ENCODE results near the gene CFAP46. TPM values are rescaled to one million over a fixed set of nuclear protein-coding genes. Genes with fewer than 3 reads are reported as not detected.
"Not testable (repeated sequence)": the region's sequence is repeated elsewhere in the genome, so short reads cannot be mapped to it uniquely, and the experiment has no call there.

The CFAP46 gene
- total RNA-seq, 1 donor from 2014 or later = 4.4 TPM

DNA sequence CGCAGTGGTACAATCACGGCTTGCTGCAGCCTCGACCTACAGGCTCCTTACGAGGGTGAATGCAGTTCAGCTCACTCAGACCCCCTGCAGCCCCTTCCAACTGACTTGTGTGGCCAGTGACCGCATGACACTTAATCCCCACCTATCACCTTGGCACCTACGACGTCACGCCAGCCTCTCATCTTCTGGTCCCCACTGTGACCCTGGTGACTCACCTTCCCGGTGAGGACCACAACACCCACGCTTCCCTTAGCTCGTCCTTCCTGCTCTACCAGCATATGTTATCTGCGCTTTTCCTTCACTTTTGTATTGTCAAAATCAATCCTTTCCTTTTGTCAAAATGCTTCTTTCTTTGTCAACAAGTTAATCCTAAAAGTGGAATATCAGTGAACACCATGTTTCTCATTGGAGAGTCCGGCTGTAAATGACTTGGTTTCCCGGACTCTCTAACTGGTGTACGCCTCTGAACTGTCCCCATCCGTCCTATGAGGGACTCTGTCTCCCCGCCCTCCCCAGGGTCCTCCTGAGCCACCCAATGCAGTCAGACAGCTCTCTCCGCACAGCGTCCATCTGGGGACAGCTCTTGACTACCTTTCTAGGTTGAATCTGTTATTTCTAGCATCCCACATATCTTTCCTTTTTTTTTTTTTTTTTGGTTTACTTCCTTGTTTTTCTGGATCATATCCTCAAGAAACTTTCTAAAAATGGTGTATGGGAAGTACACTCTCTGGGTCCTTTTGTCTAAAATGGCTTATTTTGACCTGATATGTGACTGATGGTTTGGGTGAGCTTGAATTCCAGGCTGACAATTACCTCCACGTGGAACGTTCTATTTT is 37.3 kb downstream of the CFAP46 start:
- Mint-ChIP-seq H3K4me3 (no peak overlapping the region), H3K9me3 (no peaks in the 10 kb centered on the region), H3K27ac (ENCODE audit: unreplicated experiment) (no peak overlapping the region), H3K36me3 (ENCODE audit: low read depth) (no peaks in the 10 kb centered on the region), H3K4me1 (no peaks in the 10 kb centered on the region), H3K27me3 (ENCODE audit: low read depth) (peaks cover 17% of the 10 kb centered on the region)
- DNase-seq (ENCODE audit: low read depth, low spot score) = no peak
- no peak for TF ChIP-seq CTCF (conservative IDR thresholded peaks at IDR 0.05)

DNA sequence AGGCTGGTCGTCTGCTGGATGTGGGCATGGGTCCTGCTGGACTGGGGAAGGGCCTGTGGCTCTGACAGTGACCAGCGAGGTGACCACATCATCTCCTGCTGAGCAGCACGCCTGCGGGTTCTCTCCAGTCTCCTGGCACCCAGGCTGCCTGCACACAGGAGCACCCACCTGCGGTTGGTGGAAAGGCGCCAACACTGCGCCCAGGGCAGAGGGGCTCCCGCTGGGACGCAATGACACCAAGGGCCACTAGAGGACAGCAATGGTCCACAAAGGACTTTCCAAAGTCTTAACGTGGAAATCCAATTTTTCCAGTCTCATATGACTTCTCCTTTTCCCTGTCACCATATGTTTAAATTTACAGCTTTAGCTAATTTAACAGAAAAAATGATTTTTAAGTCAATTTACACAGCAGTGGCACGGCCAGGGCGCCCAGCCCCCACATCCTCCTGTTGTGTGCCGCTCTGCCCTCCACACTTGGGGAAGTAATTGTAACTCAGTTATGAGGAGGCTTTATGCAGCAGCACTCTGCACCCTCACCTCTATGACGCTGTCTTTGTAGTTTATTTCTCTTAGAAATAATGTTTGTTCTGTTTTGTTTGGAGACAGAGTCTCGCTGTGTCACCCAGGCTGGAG is 38.1 kb downstream of the CFAP46 start:
- H3K9me3 Mint-ChIP-seq = no peaks in the 10 kb centered on the region
- peak; percentile 83 for TF ChIP-seq CTCF (conservative IDR thresholded peaks at IDR 0.05)
- peak; percentile 53 for DNase-seq (ENCODE audit: low read depth, low spot score)

DNA sequence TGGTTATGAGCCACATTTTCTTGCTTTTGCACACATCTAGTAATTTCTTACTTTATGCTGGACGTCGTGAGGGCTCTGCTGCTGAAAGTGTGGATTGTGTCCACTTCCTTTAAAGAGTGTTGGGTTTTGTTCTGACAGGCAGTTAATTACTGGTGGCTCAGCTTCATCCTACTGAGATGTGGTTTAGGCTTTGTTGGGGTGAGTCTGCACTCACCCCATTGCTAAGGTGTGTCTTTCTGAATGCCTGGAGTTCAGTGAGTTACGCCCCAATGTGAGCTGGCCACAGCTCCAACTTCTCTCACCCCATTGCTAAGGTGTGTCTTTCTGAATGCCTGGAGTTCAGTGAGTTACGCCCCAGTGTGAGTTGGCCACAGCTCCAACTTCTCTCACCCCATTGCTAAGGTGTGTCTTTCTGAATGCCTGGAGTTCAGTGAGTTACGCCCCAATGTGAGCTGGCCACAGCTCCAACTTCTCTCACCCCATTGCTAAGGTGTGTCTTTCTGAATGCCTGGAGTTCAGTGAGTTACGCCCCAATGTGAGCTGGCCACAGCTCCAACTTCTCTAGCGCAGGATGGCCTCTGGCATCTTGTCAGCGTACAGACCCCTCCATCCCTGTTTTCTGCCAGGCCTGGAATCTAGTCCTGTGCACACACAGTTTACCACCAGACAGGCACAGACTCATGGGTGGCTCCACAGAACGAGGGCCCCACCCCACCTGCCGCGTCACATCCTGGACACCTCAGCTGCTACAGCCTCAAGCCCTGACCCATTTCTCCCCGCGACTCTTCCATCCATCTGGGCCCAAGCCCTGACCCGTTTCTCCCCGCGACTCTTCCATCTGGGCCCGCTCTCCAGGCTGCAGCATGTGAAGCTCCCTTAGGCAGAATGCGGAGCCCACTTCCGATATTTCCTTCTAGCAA is 39.5 kb downstream of the CFAP46 start:
- not testable (repeated sequence) for H3K36me3 Mint-ChIP-seq (ENCODE audit: low read depth); H3K27ac Mint-ChIP-seq (ENCODE audit: unreplicated experiment); DNase-seq (ENCODE audit: low read depth, low spot score); H3K4me3 Mint-ChIP-seq; H3K4me1 Mint-ChIP-seq; H3K9me3 Mint-ChIP-seq
- peaks cover 17% of the 10 kb centered on the region for H3K27me3 Mint-ChIP-seq (ENCODE audit: low read depth)

More for the DNA sequence above, 38.1 kb downstream of the CFAP46 start:
- Mint-ChIP-seq H3K36me3 (ENCODE audit: low read depth) (no peaks in the 10 kb centered on the region), H3K4me1 (no peaks in the 10 kb centered on the region), H3K27ac (ENCODE audit: unreplicated experiment) (no peak overlapping the region), H3K27me3 (ENCODE audit: low read depth) (peaks cover 17% of the 10 kb centered on the region), H3K4me3 (no peak overlapping the region)

DNA sequence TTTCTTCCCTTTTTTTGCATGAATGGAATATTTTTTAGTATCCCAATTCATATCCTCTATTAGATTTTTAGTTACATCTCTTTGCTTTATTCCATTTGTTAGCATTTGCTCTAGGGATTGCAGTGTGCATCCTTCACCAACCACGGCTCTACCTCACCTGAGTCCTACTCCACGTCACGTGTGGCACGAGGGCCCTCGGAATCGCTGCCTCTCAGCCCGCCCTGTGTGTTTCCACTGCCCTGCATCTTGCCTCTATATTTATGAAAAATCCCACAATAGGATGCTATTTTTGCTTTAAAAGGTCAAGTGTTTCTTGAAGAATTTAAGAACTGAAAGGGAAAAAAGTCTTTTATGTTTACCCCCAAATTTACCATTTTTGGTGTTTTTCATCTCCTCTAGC is 41.0 kb downstream of the CFAP46 start:
- no peak overlapping the region for H3K4me3 Mint-ChIP-seq
- no peak for TF ChIP-seq CTCF (conservative IDR thresholded peaks at IDR 0.05)
- no peaks in the 10 kb centered on the region for H3K36me3 Mint-ChIP-seq (ENCODE audit: low read depth)
- no peak for DNase-seq (ENCODE audit: low read depth, low spot score)
- H3K27ac Mint-ChIP-seq (ENCODE audit: unreplicated experiment) = no peak overlapping the region
- no peaks in the 10 kb centered on the region for H3K9me3 Mint-ChIP-seq
- no peaks in the 10 kb centered on the region for H3K4me1 Mint-ChIP-seq
- peaks cover 24% of the 10 kb centered on the region for H3K27me3 Mint-ChIP-seq (ENCODE audit: low read depth)

GRCh38 chr10:132900211-132900756 is 42.1 kb downstream of the CFAP46 start:
- H3K27ac Mint-ChIP-seq (ENCODE audit: unreplicated experiment) = no peak overlapping the region
- H3K4me1 Mint-ChIP-seq = no peaks in the 10 kb centered on the region
- TF ChIP-seq CTCF (conservative IDR thresholded peaks at IDR 0.05) = no peak
- H3K27me3 Mint-ChIP-seq (ENCODE audit: low read depth) = peaks cover 26% of the 10 kb centered on the region
- H3K4me3 Mint-ChIP-seq = no peak overlapping the region
- no peaks in the 10 kb centered on the region for H3K9me3 Mint-ChIP-seq
- no peaks in the 10 kb centered on the region for H3K36me3 Mint-ChIP-seq (ENCODE audit: low read depth)
- no peak for DNase-seq (ENCODE audit: low read depth, low spot score)

All from neural crest cell (in vitro differentiated cells).